Esophagus muscularis mucosa (tissue), 4 donors: ENCODE data around the gene ZC3H12C.

Source experiments
- EP300 ChIP-seq: sonication (generic); formaldehyde crosslinking; IDR thresholded peaks from one replicate; pipeline ENCODE4 v1.6.1; 2017; ENCODE audit warnings: antibody characterized with exemption
- POLR2A ChIP-seq: fragments of 450-650 bp; IDR thresholded peaks from one replicate; pipeline ENCODE4 v1.6.1; 2017; ENCODE audit warnings: antibody characterized with exemption, moderate library complexity, mild to moderate bottlenecking, low read depth
- POLR2AphosphoS5 ChIP-seq, 2 donors: sonication (generic); formaldehyde crosslinking; IDR thresholded peaks; one replicate each; pipeline ENCODE4 v1.6.1; 2017; ENCODE audit warnings: antibody characterized with exemption in 2 of 2
- TF ChIP-seq, protein P1 (sequence below), 3 experiments: fragments of 200-600 bp in 2 of 3; fragments of 450-650 bp in 1 of 3; sonication (generic) in 2 of 3; IDR thresholded peaks; one replicate each; pipeline ENCODE4 v1.5.1; 2017 to 2019; ENCODE audit warnings: antibody characterized with exemption in 3 of 3, mild to moderate bottlenecking in 2 of 3, moderate library complexity in 1 of 3

DNA sequence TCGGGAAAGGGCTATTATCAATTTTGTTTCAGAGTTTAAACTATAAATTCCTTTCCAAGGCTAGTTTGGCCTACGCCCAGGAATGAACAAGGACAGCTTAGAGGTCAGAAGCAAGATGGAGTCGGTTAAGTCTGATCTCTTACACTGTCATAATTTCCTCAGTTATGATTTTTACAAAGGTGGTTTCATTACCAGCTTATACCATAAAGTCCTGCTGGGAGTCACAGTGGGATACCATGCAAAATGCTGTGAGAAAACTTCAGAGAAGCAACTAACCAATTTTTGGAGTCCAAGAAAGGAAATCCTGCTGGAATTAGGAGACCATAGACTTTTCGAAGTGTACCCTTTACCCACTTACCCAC, 17.4 kb upstream of the ZC3H12C start:
- TF ChIP-seq, protein P1, sequence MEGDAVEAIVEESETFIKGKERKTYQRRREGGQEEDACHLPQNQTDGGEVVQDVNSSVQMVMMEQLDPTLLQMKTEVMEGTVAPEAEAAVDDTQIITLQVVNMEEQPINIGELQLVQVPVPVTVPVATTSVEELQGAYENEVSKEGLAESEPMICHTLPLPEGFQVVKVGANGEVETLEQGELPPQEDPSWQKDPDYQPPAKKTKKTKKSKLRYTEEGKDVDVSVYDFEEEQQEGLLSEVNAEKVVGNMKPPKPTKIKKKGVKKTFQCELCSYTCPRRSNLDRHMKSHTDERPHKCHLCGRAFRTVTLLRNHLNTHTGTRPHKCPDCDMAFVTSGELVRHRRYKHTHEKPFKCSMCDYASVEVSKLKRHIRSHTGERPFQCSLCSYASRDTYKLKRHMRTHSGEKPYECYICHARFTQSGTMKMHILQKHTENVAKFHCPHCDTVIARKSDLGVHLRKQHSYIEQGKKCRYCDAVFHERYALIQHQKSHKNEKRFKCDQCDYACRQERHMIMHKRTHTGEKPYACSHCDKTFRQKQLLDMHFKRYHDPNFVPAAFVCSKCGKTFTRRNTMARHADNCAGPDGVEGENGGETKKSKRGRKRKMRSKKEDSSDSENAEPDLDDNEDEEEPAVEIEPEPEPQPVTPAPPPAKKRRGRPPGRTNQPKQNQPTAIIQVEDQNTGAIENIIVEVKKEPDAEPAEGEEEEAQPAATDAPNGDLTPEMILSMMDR (IDR thresholded peaks at IDR 0.05): no peak
- TF ChIP-seq POLR2A: no peak
- TF ChIP-seq POLR2AphosphoS5 (IDR thresholded peaks at IDR 0.05): no peak
- TF ChIP-seq EP300: no peak
